ENCODE data around the gene KAZALD1.

The KAZALD1 gene, protein sequence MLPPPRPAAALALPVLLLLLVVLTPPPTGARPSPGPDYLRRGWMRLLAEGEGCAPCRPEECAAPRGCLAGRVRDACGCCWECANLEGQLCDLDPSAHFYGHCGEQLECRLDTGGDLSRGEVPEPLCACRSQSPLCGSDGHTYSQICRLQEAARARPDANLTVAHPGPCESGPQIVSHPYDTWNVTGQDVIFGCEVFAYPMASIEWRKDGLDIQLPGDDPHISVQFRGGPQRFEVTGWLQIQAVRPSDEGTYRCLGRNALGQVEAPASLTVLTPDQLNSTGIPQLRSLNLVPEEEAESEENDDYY

DNA sequence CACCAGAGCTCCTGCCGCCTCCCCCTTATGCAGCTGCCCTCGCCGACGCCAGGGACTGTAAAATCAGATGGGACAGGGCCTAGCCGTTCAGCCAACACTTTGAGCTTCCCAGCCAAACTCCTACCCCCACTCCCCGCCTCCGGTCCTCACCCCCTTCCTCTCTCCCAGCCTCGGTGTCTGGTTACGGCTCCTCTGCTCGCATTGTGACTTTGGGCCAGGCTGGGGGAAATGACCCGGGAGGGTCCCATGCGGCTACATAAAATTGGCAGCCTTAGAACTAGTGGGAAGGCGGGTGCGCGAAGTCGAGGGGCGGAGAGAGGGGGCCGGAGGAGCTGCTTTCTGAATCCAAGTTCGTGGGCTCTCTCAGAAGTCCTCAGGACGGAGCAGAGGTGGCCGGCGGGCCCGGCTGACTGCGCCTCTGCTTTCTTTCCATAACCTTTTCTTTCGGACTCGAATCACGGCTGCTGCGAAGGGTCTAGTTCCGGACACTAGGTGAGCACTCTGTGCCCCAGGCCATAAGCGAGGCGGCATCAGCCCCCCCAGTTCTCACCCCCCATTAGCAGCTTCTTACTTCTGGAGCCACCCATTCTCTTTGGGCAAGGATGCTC lies at the start of gene KAZALD1:
Gene KAZALD1 (plus strand): TSS at position 366 of the 608 bp plus-strand sequence. CDS start 604 bp downstream, outside the sequence.
- peak; percentile 72 for DNase-seq (ENCODE audit: low read depth)

DNA sequence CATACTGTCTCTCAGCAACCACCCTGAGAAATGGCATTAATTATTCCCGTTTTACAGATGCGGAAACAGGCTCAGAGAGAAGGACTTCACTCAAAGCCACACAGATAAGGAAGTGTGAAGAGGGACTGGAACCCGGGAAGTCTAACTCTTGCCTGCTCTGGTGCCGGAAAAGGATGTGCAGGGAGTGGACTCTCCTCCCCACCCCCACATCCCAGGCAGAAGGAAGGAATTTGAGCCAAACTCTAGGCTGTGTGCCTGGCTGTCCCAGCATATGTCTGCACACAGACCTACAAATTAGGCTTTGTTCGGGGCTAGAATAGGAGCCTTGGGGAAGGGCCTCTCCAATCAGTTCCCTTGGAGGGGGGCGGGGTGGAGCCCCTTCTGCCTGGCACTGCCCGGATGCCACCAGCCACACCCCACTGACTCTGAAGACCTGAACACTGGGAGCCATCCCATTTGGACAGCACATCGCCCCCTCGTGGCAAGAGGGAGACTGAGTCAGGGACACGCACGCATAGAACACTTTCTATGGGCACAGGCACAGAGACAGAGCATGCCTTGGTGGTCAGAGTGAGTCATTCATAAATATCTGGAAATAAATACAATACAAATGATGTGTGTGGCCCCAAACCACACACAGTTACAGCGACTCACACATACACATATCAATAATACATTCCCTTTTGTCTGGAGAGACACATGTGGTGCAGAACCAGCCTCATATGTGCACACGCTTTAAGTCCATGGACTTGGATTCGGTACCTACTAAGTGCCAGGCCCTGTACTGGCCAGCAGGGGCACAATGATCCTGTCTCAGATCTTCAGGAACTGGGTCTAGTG lies 49.0 kb upstream of the KAZALD1 start:
- DNase-seq (ENCODE audit: low read depth): peak; percentile 83

DNA sequence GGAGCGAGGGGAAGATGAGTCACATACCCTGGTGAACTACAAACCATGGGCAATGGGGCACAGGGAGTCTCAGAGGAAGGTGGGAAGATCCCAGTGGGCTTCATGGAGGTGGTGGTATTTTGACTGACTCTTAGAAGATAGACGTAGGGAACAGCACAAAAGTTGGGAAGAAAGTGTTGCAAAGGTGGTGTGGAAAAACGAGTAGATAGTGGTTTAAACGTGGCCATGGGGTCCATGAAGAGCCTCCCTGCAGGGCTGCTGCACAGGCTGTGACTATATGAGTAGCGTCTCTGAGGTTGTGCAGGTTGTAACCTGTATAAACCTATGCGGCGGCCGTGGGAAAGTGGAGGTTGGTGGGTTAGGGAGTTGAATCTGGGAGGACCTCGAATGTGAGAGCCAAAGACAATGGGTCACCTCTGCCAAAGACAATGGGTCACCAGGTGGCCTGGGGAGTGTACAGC lies 48.4 kb upstream of the KAZALD1 start:
- no peak for DNase-seq (ENCODE audit: low read depth)

DNA sequence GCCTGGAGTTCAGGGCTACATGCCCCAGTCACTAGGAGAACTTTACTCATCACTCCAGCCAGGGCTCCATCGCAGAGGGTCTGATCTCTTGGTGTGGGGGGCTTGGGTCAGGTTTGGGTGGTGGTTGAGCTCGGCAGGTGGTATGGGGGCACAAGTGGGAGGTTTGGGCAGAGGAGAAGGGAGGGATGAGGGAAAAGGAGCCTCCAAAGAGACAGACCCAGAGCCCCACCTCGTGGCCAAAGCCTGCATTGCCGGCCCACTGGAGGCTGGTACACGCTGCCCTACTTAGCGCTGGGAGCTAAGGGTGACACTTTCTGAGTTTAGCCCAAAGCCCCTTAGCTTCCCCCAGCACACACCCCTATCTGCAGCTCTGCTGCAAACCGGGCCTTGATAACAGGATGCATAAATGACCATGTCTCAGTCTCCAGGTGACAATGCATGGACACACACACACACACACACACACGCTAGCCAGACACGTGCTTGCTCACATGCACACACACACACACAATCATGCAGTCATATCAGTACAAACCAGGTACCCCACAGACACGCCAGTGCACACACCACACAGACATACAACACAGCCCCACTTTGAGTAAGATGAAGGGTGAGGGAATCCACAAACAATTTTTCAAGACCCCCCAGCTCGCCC lies 47.4 kb upstream of the KAZALD1 start:
- no peak for DNase-seq (ENCODE audit: low read depth)

DNA sequence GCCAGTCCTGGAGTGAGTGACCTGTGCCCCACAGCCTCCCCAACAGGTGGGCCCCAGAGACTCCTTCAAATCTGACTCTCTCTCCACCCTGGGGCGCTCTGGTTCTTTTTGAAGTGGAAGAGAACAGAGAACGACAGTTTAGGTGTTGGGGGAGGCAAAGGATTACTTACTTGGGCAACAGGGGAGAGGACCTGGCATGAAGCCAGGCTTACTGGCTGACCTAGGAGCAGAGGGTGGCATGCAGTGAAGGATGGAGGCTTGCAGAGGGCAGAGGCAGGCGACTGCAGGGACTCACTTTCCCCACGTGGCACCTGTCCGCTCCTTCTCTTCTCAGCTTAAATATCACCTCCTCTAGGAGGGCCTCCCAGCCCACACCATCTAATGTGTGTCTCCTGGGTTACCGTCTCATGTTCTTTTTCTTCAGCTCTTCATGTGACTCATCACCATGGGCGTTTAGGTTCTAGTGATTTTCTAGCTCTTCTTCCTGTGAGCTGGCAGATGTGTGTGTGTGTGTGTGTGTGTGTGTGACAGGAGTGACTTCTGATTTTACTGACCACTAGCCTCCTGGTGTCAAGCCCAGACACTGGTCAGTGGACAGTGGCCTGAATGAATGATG lies 46.7 kb upstream of the KAZALD1 start:
- peak; percentile 91 for DNase-seq (ENCODE audit: low read depth)

DNA sequence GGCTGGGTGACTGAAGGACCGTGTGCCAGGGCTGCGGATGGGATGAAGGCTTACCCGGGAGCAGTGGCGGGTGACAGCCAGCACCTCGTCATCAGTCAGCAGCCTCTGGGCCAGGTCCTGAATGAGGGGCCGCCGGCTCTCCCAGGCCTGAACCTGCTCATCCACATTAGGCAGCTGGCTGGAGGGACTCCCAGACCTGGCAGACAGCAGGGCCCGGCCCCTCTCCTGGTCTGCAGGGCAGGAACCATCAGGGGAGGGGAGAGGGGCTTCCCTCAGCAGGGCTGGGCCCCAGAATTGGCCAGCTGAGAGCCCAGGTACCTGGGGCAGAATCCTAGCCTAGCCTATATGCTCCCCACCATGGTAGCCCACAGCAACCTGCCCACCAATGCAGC lies 46.2 kb upstream of the KAZALD1 start:
- no peak for DNase-seq (ENCODE audit: low read depth)

DNA sequence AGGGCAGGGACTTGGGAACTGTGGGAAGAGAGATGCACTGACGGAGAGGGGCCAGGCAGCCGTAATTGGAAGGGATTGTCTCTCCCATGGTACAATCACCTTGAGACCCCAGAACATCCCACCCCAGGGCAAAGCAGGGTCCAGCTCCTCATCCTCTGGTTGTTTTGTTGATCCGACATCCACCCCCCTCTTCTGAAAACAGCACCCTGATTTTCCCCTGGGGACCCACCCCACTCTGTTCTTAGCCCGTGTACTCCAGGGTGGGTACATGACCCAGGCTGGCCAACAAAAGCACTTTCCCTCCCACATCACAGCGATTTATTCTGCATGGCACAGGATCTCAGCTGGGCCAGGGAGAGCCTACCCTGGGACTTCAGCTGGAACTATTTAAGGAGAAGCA lies 45.0 kb upstream of the KAZALD1 start:
- DNase-seq (ENCODE audit: low read depth): no peak

DNA sequence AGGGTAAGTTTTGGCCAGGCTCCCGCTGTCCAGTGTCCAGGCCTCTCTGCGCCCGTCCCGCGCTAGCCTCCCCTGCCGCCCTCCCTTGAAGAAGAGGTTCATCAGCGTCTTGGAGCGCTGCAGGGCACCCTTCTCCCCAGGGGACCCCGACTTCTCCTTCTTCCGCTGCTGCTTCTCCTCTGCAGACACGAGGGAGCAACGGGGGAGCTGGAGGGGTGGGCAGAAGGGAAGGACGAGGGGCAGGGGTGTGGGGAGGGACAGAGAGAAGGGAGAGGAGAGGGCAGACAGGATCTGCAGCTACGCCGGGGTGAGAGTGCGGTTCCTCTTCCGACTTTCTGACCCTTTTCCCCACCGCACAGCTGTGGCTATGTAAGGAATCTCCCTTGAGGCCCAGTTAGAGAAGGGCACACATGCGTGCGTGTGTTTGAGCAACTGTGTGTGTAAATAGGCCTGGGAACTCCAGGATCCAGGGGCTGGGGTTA lies 43.6 kb upstream of the KAZALD1 start:
- no peak for DNase-seq (ENCODE audit: low read depth)

DNA sequence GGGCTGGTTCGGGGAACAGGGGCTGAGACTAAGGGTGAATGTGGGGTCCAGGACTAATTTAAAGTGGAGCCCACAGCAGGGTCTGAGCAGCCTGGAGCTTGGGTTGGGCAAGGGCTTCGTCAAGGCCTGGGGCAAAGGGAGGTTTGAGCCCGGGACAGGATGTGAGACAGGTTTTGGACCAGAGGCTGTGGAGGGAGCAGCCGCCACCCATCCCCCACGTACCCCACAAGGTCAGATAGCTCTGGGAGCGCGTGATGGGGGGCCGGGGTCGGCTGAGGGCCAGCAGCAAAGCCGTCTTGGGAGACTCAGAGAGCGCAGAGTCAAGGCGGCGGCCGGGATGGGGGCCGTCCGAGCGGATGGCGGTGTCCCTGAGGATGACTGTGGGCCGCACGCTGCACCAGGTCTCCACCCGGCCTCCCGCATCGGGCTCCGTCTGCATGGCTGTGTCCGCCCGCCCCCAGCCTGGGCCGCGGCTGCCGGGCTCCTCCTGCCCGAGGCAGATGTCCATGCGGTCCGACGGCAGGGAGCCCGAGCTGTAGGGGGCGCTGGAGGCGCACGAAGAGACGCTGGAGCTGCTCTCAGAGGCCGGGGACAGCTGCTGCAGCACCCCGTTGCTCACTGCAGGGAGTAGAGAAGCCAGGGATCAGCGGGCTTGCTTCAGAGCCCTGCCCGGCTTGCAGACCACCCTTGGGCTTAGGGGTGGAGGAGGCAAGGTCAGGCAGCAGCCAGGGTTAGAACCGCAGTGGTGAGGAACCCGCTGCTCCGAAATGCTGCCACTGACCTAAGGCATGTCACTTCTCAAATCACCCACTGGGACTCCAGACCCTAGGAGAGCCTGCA lies 43.0 kb upstream of the KAZALD1 start:
- DNase-seq (ENCODE audit: low read depth): no peak

DNA sequence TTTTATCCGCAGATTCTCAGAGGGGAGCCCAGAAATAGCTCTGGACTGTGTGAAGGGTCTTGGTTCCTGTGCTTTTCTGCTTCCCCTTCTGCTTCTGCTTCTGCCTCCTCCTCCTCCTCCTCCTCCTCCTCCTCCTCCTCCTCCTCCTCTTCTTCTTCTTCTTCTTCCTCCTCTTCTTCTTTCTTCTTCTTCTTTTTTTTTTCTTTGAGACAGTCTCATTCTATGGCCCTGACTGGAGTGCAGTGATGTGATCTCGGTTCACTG lies 42.4 kb upstream of the KAZALD1 start:
- DNase-seq (ENCODE audit: low read depth): no peak

DNA sequence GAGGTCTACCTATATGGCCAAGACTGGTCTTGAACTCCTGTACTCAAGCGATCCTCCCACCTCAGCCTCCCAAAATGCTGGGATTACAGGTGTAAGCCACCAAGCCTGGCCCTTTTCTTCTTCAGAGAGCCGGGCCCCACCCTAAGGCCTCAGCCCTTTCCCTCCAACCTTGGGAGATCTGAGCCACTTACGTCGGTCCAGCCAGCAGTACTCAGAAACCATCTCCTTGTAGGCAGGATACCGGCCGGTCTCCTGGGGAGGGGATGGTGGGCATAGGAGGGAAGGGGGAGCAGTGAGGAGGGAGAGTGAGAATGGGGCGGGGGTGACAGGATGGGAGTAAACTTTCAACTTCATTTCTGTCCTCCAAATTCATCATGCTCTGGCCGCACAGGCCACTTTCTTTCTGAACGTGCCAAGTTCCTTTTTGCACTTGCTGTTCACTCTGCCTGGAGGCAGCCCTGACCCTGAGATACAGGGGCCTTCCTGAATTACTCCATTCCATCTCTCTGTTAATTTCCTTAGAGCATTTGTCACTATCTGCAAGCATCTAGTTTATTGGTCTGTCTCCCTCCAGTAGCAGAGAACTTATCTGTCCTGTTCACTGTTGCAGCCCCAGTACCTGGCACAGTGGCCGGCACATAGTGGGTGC lies 41.2 kb upstream of the KAZALD1 start:
- DNase-seq (ENCODE audit: low read depth): no peak

DNA sequence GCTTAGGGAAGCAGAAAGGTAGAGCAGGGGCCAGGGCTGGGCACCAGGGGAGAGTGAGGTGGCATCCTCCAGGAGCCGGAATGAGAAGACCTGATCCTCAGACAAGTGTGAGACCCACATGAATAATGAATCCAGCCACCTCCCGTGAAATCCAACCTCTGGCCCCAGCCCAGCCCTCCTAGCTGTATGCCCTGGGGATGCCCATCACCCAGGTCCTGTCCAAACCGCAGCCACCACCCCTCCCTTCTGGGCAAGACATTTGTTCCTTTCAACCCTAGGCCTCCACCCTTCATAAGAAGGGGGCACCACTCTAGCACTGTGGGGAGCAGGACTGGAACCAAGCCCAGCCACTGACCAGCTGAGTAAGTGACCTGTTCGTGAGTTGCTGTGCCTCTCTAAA lies 40.5 kb upstream of the KAZALD1 start:
- DNase-seq (ENCODE audit: low read depth): no peak

DNA sequence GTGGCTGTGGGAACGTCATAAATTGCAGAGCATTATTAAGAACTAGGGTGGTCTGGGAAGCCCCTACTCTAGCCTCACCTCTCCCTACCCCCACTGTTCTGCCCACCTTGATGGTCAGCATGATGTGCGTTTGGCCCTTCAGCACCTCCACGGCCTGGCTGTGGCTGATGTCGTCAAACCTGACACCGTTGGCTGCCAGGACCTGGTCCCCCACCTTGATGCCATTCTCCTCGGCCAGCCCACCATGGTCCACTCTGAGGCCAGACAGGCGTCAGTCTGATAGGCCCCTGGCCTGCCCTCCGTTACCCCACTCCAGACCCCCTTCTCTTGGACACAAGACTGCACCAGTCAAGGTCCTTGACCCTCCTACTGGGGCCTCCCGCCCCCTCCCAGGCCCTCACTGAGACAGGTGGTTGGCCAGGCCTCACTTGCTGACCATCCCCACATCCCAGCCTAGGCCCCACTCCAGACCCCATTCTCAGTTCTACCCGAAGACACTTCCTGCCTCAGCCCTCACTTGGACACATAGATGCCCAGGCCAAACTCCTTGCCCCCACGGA lies 40.0 kb upstream of the KAZALD1 start:
- no peak for DNase-seq (ENCODE audit: low read depth)

DNA sequence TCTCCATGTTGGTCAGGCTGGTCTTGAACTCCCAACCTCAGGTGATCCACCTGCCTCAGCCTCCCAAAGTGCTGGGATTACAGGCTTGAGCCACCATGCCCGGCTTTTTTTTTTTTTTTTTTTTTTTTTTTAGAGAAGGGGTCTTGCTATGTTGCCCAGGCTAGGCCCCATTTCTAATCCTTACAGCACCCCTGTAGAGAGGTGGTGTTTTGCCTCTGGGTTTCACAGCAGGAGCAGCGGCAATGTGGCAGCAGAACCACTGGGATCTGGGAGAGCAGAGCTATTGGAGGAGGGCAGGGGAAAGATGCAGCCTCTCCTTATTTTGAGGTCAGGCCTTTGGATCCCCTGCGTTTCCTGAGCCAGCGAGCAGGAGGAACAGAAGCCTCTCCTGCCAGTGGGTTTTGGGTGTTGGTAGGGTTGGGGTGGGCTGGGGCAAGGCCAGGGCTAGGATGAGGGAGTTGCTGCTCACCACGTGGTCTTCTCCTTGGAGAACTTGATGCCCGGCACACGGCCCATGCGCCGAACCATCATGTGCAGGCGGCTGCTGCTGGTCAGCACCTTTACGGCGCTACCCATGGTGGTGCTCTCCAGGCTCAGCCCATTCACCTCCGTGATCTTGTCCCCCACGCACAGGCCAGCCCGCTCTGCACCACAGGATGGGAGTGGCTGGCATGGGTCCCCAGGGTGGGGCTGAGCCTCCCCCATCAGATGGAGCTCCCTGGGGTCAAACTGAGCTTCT lies 38.7 kb upstream of the KAZALD1 start:
- DNase-seq (ENCODE audit: low read depth): no peak

DNA sequence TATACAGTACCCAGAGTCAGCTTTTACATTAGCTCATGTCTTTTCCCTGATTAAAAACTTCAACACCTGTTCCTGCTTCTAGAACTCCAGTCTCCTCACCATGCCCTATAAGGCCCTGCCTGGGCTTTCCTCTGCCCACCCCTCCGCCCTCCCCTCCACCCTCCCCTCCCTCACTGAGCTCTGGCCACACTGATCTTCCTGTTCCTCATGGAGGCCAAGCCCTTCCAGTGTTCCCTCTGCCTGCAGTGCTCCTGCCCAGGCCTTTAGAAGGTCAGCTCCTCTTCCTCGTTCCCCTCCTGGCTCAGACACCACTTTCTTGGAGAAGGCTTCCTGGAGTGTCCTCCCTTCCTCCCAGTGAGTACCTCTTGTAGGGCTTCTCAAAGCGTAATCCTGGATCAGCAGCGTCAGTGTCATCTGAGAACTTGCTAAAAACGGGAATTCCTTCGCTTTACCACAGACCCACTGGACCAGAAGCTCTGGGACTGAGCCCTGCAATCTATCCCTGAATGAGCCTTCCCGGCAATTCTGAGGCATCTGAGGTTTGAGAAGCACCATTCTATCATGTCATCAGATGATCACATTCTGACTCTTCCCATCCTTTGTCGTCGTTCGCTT lies 34.6 kb upstream of the KAZALD1 start:
- no peak for DNase-seq (ENCODE audit: low read depth)

DNA sequence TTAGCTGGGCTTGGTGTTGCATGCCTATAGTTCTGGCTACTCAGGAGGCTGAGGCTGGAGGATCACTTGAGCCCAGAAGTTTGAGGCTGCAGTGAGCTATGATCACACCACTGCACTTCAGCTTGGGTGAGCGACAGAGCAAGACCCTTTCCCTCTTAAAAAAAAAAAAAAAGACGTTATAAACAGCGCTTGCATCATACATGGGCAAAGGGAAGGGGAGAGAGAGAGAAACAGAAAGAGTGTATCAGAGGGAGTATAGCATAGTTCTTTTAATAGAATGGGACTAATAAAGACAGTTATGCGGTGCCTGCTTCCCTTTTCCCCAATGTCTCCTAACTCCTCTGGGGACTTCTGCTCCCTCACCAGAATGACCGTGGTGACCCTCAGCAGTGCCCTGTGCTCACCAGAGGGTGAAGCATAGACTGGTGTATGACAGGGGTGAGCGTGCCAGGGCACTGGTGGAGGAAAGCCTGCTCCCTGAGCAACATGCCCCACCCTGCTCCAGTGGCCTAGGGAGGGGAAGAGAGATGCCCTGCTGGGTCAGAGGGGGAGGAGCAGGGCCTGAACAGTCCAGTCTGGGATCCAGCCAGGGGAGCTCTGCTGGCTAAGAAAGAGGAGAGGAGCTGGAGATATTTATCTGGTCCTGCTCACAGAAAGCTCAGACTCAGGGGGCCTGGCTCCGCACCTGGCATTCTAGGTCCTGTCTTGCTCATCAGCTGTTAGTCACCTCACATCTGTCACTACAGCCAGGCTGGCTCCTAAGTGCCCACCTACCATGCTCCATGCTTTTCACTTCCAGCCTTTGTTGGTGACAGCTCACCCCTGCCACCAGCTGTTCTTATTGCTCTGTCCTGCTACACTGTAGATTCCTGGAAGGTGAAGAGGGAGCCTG lies 33.1 kb upstream of the KAZALD1 start:
- DNase-seq (ENCODE audit: low read depth): no peak

DNA sequence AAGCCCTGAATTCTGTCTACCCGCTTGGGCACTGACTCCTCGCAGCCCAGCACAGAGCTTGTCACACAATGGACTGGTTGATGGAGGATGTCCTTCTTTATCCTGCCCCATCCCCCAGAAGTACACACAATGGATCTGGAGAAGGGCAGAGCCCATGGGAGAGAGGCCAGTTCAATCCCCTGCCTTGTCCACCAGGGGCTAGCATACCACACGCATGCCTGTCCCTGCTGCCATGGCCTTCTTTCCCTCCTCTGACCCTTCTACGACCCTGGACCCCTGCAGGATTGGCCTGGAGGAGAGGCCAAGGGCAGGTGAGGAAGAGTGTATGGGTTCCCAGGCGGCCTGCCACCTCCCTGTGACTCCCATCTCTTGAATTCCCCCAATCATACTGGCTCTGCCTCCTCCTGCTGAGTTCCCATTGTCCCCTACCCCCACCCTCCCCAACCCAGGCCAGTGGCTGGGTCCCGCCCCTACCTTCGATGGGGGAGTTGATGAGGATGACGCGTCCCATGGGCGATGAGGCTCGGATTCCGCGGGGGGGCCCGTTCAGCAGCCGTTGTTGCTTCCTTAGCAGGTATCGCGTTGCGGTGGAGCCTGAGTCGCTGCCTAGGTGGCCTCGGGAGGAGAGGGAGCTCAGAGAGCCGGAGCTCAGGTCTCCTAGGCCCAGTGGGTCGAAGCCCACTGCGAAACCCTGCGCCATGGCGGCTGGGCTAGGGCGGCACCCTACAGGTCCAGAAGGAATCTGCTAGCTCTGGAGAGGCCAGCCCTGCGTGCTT lies 32.1 kb upstream of the KAZALD1 start:
- no peak for DNase-seq (ENCODE audit: low read depth)
